ENCODE results near the gene FAM228B. TPM values are rescaled to one million over a fixed set of nuclear protein-coding genes. Genes with fewer than 3 reads are reported as not detected.

FAM228B gene
- total RNA-seq, 1 experiment from 2014 or later, result 7.9 TPM

- Mint-ChIP-seq H3K4me1 (ENCODE audit: low read depth, unreplicated experiment) (no peaks in the 10 kb centered on the region), H3K4me3 (ENCODE audit: unreplicated experiment) (no peak overlapping the region), H3K27me3 (ENCODE audit: insufficient read depth, unreplicated experiment) (no peaks in the 10 kb centered on the region), H3K36me3 (ENCODE audit: insufficient read depth, unreplicated experiment) (peaks cover 6% of the 10 kb centered on the region), H3K9me3 (ENCODE audit: unreplicated experiment) (no peaks in the 10 kb centered on the region), H3K27ac (ENCODE audit: unreplicated experiment) (no peak overlapping the region)
- DNase-seq, result no peak
- intact Hi-C loops (cut with micrococcal nuclease; ENCODE audit: unreplicated experiment), result no loop called here
- Histone ChIP-seq H3K9me3 (no peaks in the 10 kb centered on the region), H3K36me3 (ENCODE audit: control insufficient read depth, insufficient read depth, low read length) (no peaks in the 10 kb centered on the region), H3K4me1 (no peaks in the 10 kb centered on the region), H3K27me3 (replicated peaks; ENCODE audit: control insufficient read depth, insufficient read depth, low read length) (no peaks in the 10 kb centered on the region), H3K4me3 (ENCODE audit: low read depth, low read length) (no peak overlapping the region)
- POLR2A ChIA-PET, result no interaction called here
- BruUV-seq (replicated peaks), result no TSS peak
- CTCF ChIA-PET, result no interaction called here
- TF ChIP-seq, protein P1, sequence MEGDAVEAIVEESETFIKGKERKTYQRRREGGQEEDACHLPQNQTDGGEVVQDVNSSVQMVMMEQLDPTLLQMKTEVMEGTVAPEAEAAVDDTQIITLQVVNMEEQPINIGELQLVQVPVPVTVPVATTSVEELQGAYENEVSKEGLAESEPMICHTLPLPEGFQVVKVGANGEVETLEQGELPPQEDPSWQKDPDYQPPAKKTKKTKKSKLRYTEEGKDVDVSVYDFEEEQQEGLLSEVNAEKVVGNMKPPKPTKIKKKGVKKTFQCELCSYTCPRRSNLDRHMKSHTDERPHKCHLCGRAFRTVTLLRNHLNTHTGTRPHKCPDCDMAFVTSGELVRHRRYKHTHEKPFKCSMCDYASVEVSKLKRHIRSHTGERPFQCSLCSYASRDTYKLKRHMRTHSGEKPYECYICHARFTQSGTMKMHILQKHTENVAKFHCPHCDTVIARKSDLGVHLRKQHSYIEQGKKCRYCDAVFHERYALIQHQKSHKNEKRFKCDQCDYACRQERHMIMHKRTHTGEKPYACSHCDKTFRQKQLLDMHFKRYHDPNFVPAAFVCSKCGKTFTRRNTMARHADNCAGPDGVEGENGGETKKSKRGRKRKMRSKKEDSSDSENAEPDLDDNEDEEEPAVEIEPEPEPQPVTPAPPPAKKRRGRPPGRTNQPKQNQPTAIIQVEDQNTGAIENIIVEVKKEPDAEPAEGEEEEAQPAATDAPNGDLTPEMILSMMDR (IDR thresholded peaks at IDR 0.05; ENCODE audit: insufficient read depth in 1 of 2, low read depth in 1 of 2, low read length in 1 of 2, severe bottlenecking in 1 of 2, unreplicated experiment in 1 of 2), result no peak
These were observed 91.6 kb downstream of the FAM228B start for GRCh38 chr2:24214880-24215279.

Other genes with a start within 250 kb of the FAM228B start
- gene ATAD2B, start 196.3 kb upstream of the FAM228B start, total RNA-seq (2022), result 28.9 and 32.1 TPM in 2 replicates
- gene UBXN2A, start 183.0 kb upstream of the FAM228B start, total RNA-seq (2022), result 21.6 and 22.0 TPM in 2 replicates
- 0.44 and 0.48 TPM in 2 replicates for gene MFSD2B, start 113.4 kb upstream of the FAM228B start, total RNA-seq (2022)
- 10.4 and 13.0 TPM in 2 replicates for gene WDCP, start 76.1 kb upstream of the FAM228B start, total RNA-seq (2022)
- 3.2 and 3.7 TPM in 2 replicates for gene FKBP1B, start 73.7 kb upstream of the FAM228B start, total RNA-seq (2022)
- 183 and 184 TPM in 2 replicates for gene SF3B6, start 47.1 kb upstream of the FAM228B start, total RNA-seq (2022)
- 24.8 and 28.1 TPM in 2 replicates for gene TP53I3, start 38.6 kb upstream of the FAM228B start, total RNA-seq (2022)
- gene PFN4, start 135 bp upstream of the FAM228B start, total RNA-seq (2022), result 1.3 and 1.4 TPM in 2 replicates
- not detected in 2 replicates for gene FAM228A, start 51.6 kb downstream of the FAM228B start, total RNA-seq (2022)
- gene ITSN2, start 237.1 kb downstream of the FAM228B start, total RNA-seq (2022), result 42.8 and 49.4 TPM in 2 replicates

Data from Caco-2 (cell line).